ENCODE data around the gene SLC14A1.

Gene SLC14A1

GRCh38 chr18:45723567-45724355 is at the start of gene SLC14A1:
SLC14A1 (plus strand) TSS chr18:45724181; CDS start chr18:45730321, 6,140 bp downstream.
- DNase-seq (ENCODE audit: low read depth) = no peak

GRCh38 chr18:45677276-45677807 is 46.6 kb upstream of the SLC14A1 start:
- no peak for DNase-seq (ENCODE audit: low read depth)

- DNase-seq (ENCODE audit: low read depth) = no peak
Observed at GRCh38 chr18:45678441-45678840, 45.5 kb upstream of the SLC14A1 start.

- no peak for DNase-seq (ENCODE audit: low read depth)
Observed at GRCh38 chr18:45678850-45679249, 45.1 kb upstream of the SLC14A1 start.

GRCh38 chr18:45680066-45680690 is 43.8 kb upstream of the SLC14A1 start:
- DNase-seq (ENCODE audit: low read depth) = no peak

- no peak for DNase-seq (ENCODE audit: low read depth)
Observed at GRCh38 chr18:45682181-45682580, 41.8 kb upstream of the SLC14A1 start.

- DNase-seq (ENCODE audit: low read depth) = no peak
Observed at GRCh38 chr18:45684341-45685115, 39.5 kb upstream of the SLC14A1 start.

GRCh38 chr18:45686891-45687611 is 36.9 kb upstream of the SLC14A1 start:
- DNase-seq (ENCODE audit: low read depth) = no peak

GRCh38 chr18:45687621-45688020 is 36.4 kb upstream of the SLC14A1 start:
- DNase-seq (ENCODE audit: low read depth) = no peak

GRCh38 chr18:45688113-45688512 is 35.9 kb upstream of the SLC14A1 start:
- DNase-seq (ENCODE audit: low read depth) = no peak

- DNase-seq (ENCODE audit: low read depth) = no peak
Observed at GRCh38 chr18:45688833-45689232, 35.1 kb upstream of the SLC14A1 start.

GRCh38 chr18:45689396-45689795 is 34.6 kb upstream of the SLC14A1 start:
- no peak for DNase-seq (ENCODE audit: low read depth)

GRCh38 chr18:45690975-45691815 is 32.8 kb upstream of the SLC14A1 start:
- DNase-seq (ENCODE audit: low read depth) = peak; percentile 63

GRCh38 chr18:45691816-45692179 is 32.2 kb upstream of the SLC14A1 start:
- no peak for DNase-seq (ENCODE audit: low read depth)

- DNase-seq (ENCODE audit: low read depth) = no peak
Observed at GRCh38 chr18:45702708-45703265, 21.2 kb upstream of the SLC14A1 start.

- DNase-seq (ENCODE audit: low read depth) = no peak
Observed at GRCh38 chr18:45708831-45709230, 15.2 kb upstream of the SLC14A1 start.

- no peak for DNase-seq (ENCODE audit: low read depth)
Observed at GRCh38 chr18:45712061-45712460, 11.9 kb upstream of the SLC14A1 start.

- DNase-seq (ENCODE audit: low read depth) = no peak
Observed at GRCh38 chr18:45713239-45713638, 10.7 kb upstream of the SLC14A1 start.

- no peak for DNase-seq (ENCODE audit: low read depth)
Observed at GRCh38 chr18:45715212-45715780, 8.7 kb upstream of the SLC14A1 start.

- DNase-seq (ENCODE audit: low read depth) = no peak
Observed at GRCh38 chr18:45719106-45719505, 4.9 kb upstream of the SLC14A1 start.

Data from fibroblast of the conjunctiva (primary cell).